Heart left ventricle (tissue), 16 donors: ENCODE data around the gene DRC7. TPM values are rescaled to one million over a fixed set of nuclear protein-coding genes. Genes with fewer than 3 reads are reported as not detected.

Experiments used
- ATAC-seq, 4 donors: fragments of 200-7000 bp; cut with Tn5 transposase; one replicate each; pipeline ENCODE4 v1.9.1; 2020 to 2022; ENCODE audit warnings: moderate library complexity in 4 of 4, mild to moderate bottlenecking in 3 of 4, moderate number of reproducible peaks in 1 of 4
- DNase-seq, 5 donors: peaks; one replicate each; pipeline ENCODE4 v3.0.0-alpha.2; 2020
- H3K27ac ChIP-seq, 12 donors: fragments of 200-600 bp; sonication (generic) in 4 of 12; one replicate each; pipeline versions ENCODE4 v1.5.0 to v1.8.0; 2016 to 2022; ENCODE audit warnings: mild to moderate bottlenecking in 2 of 12
- H3K27me3 ChIP-seq, 9 donors: fragments of 200-600 bp; sonication (generic) in 2 of 9; one replicate each; pipeline versions ENCODE4 v1.5.1 to v1.8.0; 2016 to 2022; ENCODE audit warnings: mild to moderate bottlenecking in 3 of 9
- H3K36me3 ChIP-seq, 9 donors: fragments of 200-600 bp; sonication (generic) in 2 of 9; one replicate each; pipeline versions ENCODE4 v1.5.0 to v1.8.0; 2018 to 2022; ENCODE audit warnings: mild to moderate bottlenecking in 2 of 9
- H3K4me1 ChIP-seq, 12 donors: fragments of 200-600 bp; sonication (generic) in 4 of 12; one replicate each; pipeline versions ENCODE4 v1.5.0 to v1.8.0; 2016 to 2022; ENCODE audit warnings: mild to moderate bottlenecking in 3 of 12
- H3K4me3 ChIP-seq, 12 donors: fragments of 200-600 bp; sonication (generic) in 4 of 12; one replicate each; pipeline versions ENCODE4 v1.5.0 to v1.8.0; 2017 to 2022; ENCODE audit warnings: mild to moderate bottlenecking in 9 of 12, moderate library complexity in 4 of 12
- H3K9me3 ChIP-seq, 12 donors: fragments of 200-600 bp; sonication (generic) in 4 of 12; one replicate each; pipeline versions ENCODE4 v1.5.0 to v1.8.0; 2016 to 2022; ENCODE audit warnings: mild to moderate bottlenecking in 1 of 12
- POLR2A ChIP-seq, 2 donors: fragments of 450-650 bp; IDR thresholded peaks; one replicate each; pipeline ENCODE4 v1.6.1; 2017; ENCODE audit warnings: antibody characterized with exemption in 2 of 2, mild to moderate bottlenecking in 2 of 2, moderate library complexity in 2 of 2
- WGBS, 4 donors: extraction: QIAGEN DNeasy Blood & Tissue Kit in 2 of 4; methylation state at CpG; one replicate each; pipeline versions ENCODE4 v1.1.5 to v1.1.7; 2013 to 2018; 5-methylcytosine and 5-hydroxymethylcytosine counted together
- intact Hi-C, 10 donors: fragments of 100-400 bp; cut with DNase I; formaldehyde crosslinking; loops; one replicate each; pipeline versions ENCODE4 v1.11.1 to v1.14.2; 2022
- polyA plus RNA-seq, 2 donors: library from polyadenylated mRNA; stranded (reverse); fragments of 200-250 nt; gene quantifications; one replicate each; pipeline ENCODE4 v1.2.3, GENCODE V29; 2013
- total RNA-seq, 9 donors: library from RNA; depleted of rRNA in 2 of 9; stranded (reverse); fragments of >200 nt in 2 of 9; fragmentation: NEBNext Ultra II Directional in 3 of 9; extraction: Animal tissue kit (Norgen Biotek cat#: 25700) in 3 of 9; gene quantifications; one replicate each; pipeline versions ENCODE4 v1.1.0 to v1.2.4, GENCODE V29; 2016 to 2023
- TF ChIP-seq, protein P1 (sequence below), 12 donors: fragments of 200-600 bp; sonication (generic) in 4 of 12; IDR thresholded peaks; one replicate each; pipeline versions ENCODE4 v1.5.0 to v1.8.0; 2018 to 2022; ENCODE audit warnings: antibody characterized with exemption in 12 of 12, mild to moderate bottlenecking in 5 of 12
- donor health status: ischemic (EF 13 %, LVEDD 7.1; RV severe dilation, severe dysfunction).
- donor health status: healthy with polysubstance abuse.
- donor health status: DM: no; HTN: yes; CAD: no.
- donor health status: DM: no; HTN: no; CAD: no.
- donor health status: ischemic (EF 25% LVEDD 6.9; RV normal size, moderate dysfunction).
- donor health status: ischemic (EF 25% LVEDD 5.7; RV mildly dilated, moderate dysfunction).
- donor health status: healthy.
- donor health status: DM: yes; HTN: yes; CAD: no.
- donor health status: ischemic (EF 35%, LVEDD 5.7; RV mildly dilated, moderate dysfunction).
- donor health status: nonischemic (EF 11% LVEDD 7.7; RV severe dilation, severe dysfunction).
- donor health status: DM: yes; HTN: yes; CAD: no.
- donor health status: PGD.
- donor health status: ischemic (EF 29% LVEDD 5.4; RV normal size, mild dysfunction).
- donor health status: nonischemic (EF 23%, LVEDD 6.1; RV moderate dilation, normal function).

The DRC7 gene
- total and polyA plus RNA-seq, 11 donors = 0.29 TPM; not detected in 10

DNA sequence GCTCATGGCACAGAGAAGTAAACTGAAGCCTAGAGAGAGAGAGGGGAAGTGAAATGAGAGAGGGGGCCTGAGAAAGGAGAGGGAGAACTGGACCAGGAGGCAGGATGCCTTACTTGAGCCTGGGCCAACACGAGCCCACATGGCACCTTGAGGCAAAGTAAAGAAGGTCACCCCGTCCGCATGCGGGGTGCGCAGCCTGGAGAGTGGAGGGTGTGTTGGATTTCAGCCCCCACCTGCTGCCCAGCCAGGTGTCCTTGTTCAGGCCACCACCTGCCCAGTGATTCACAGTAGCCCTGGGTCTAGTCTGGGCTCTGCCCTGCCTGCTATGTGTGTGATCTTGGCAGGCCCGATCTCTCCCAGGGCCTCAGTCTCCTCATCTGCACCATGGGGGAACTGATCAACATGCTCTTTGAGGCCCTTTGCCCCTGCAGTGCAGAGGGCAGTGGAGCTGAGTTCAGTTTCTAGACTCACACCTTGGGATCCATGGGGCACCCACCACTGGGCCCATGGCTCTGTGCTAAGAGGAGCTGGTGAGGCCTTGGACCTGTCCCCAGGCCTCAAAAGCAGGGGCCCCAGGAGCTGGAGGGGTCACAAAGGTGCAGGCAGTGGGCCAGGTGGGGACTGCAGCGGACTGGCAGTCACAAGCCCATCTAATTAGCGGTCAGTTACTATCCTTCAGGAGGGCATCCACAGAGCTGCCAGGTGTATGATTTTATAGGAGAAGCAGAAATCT, 9.8 kb upstream of the DRC7 start:
- TF ChIP-seq, protein P1, sequence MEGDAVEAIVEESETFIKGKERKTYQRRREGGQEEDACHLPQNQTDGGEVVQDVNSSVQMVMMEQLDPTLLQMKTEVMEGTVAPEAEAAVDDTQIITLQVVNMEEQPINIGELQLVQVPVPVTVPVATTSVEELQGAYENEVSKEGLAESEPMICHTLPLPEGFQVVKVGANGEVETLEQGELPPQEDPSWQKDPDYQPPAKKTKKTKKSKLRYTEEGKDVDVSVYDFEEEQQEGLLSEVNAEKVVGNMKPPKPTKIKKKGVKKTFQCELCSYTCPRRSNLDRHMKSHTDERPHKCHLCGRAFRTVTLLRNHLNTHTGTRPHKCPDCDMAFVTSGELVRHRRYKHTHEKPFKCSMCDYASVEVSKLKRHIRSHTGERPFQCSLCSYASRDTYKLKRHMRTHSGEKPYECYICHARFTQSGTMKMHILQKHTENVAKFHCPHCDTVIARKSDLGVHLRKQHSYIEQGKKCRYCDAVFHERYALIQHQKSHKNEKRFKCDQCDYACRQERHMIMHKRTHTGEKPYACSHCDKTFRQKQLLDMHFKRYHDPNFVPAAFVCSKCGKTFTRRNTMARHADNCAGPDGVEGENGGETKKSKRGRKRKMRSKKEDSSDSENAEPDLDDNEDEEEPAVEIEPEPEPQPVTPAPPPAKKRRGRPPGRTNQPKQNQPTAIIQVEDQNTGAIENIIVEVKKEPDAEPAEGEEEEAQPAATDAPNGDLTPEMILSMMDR (IDR thresholded peaks at IDR 0.05) = no peak
- no peak for TF ChIP-seq POLR2A (IDR thresholded peaks at IDR 0.05)
- Histone ChIP-seq H3K4me3 (no peak overlapping the region), H3K9me3 (no peaks in the 10 kb centered on the region), H3K27me3 (peaks cover 0 to 5% (median 0%) of the 10 kb centered on the region in 9 donors), H3K4me1 (peaks cover 0 to 3% (median 0%) of the 10 kb centered on the region in 12 donors), H3K36me3 (no peaks in the 10 kb centered on the region), H3K27ac (no peak overlapping the region)
- 94 to 98% (median 97%) methylated on average over 7 to 8 of the region's 8 CpGs for WGBS, 4 donors
- DNase-seq (no peak), ATAC-seq (no peak)
- intact Hi-C loops = no loop called here

DNA sequence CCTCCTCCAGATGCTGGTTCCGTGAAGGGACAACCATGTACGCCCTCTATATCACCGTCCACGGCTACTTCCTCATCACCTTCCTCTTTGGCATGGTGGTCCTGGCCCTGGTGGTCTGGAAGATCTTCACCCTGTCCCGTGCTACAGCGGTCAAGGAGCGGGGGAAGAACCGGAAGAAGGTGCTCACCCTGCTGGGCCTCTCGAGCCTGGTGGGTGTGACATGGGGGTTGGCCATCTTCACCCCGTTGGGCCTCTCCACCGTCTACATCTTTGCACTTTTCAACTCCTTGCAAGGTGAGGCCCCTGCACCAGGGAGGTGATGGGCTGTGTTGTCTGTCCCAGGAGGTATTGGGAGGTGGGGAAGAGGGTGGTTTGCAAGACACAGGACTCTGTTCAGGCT, 9.0 kb upstream of the DRC7 start:
- peaks cover 0 to 11% (median 0%) of the 10 kb centered on the region in 12 donors for H3K4me1 ChIP-seq
- H3K9me3 ChIP-seq = no peaks in the 10 kb centered on the region
- peaks cover 0 to 10% (median 0%) of the 10 kb centered on the region in 9 donors for H3K27me3 ChIP-seq
- 84 to 92% (median 90%) methylated on average over 11 of the region's 11 CpGs for WGBS, 4 donors
- DNase-seq (no peak), ATAC-seq (no peak)
- intact Hi-C loops = no loop called here
- H3K36me3 ChIP-seq = no peaks in the 10 kb centered on the region
- H3K4me3 ChIP-seq = no peak overlapping the region
- no peak overlapping the region for H3K27ac ChIP-seq
- no peak for TF ChIP-seq POLR2A (IDR thresholded peaks at IDR 0.05)
- TF ChIP-seq, protein P1 (IDR thresholded peaks at IDR 0.05) = no peak

DNA sequence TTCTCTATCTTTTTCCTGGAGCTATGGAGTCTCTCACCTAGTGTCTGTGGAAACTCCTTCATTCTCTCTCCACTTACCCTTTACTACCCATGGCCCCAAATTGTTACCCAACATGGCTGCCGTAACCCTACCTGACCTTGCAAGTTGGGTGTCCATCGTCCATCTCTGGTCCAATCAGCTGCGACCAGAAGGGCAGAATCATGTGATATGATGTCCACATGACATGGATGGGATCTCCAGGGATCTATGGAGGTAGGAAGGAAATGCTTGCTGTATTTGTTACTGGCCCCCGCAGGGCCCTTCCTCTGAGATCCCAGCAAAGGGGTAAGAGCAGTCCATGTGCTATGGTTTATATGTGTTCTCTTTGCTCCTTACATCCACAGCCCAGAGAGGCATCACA, 8.0 kb upstream of the DRC7 start:
- TF ChIP-seq POLR2A (IDR thresholded peaks at IDR 0.05) = no peak
- TF ChIP-seq, protein P1 (IDR thresholded peaks at IDR 0.05) = no peak
- ATAC-seq = no peak
- H3K4me1 ChIP-seq = peaks cover 0 to 16% (median 0%) of the 10 kb centered on the region in 12 donors

DNA sequence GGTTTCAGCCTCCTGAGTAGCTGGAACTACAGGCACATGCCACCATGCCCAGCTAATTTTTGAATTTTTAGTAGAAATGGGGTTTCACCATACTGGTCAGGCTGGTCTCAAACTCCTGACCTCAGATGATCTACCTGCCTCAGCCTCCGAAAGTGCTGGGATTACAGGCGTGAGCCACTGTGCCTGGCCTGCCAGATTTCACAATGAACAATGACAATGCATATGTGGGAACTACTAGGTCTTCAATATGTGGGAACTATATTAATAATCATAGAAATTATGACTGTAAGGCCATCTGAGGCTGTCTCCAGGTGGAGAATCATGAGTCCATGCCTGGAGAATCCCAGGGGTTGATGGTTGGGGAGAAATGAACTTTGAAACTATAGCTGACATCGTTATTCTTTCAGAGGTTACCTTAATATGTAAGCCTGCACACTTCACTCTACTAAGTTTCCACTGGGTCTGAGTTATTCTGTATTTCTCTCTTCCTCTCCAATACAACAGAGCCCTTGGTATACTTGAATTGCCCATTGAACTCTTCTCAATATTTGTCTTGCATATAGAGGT, 7.2 kb upstream of the DRC7 start:
- Histone ChIP-seq H3K27me3 (peaks cover 0 to 10% (median 0%) of the 10 kb centered on the region in 9 donors), H3K4me3 (no peak overlapping the region), H3K4me1 (peaks cover 0 to 16% (median 0%) of the 10 kb centered on the region in 12 donors), H3K27ac (no peak overlapping the region), H3K36me3 (no peaks in the 10 kb centered on the region), H3K9me3 (no peaks in the 10 kb centered on the region)
- 87 to 96% (median 95%) methylated on average over 3 of the region's 3 CpGs for WGBS, 4 donors
- TF ChIP-seq, protein P1 (IDR thresholded peaks at IDR 0.05) = no peak
- TF ChIP-seq POLR2A (IDR thresholded peaks at IDR 0.05) = no peak
- intact Hi-C loops = no loop called here
- DNase-seq = no peak
- no peak for ATAC-seq

More for the DNA sequence above, 8.0 kb upstream of the DRC7 start:
- no peaks in the 10 kb centered on the region for H3K9me3 ChIP-seq
- no peak for DNase-seq
- no peaks in the 10 kb centered on the region for H3K36me3 ChIP-seq
- intact Hi-C loops = no loop called here
- H3K27me3 ChIP-seq = peaks cover 0 to 10% (median 0%) of the 10 kb centered on the region in 9 donors
- no peak overlapping the region for H3K27ac ChIP-seq
- WGBS, 4 donors = 47 to 83% (median 80%) methylated on average over 4 of the region's 4 CpGs
- H3K4me3 ChIP-seq = no peak overlapping the region
